K562 (cell line): ENCODE data around the gene SDK1. TPM values are rescaled to one million over a fixed set of nuclear protein-coding genes. Genes with fewer than 3 reads are reported as not detected.

Experiments
- ATAC-seq: fragments of 200-7000 bp; cut with Tn5 transposase; 3 replicates; pipeline ENCODE4 v1.9.1; 2020; ENCODE audit warnings: moderate library complexity
- BruUV-seq: library from RNA; stranded (reverse); fragments of 400-500 nt; replicated peaks from 2 replicates; lab custom pipeline; 2021; lab: Mats Ljungman, UMichigan
- CTCF ChIA-PET: fragments of 300-600 bp; formaldehyde crosslinking; extraction: SDS; loops from one replicate; lab custom pipeline; 2021; ENCODE audit warnings: low intra/inter-chr PET ratio; lab: Yijun Ruan, JAX
- POLR2A ChIA-PET: fragments of 300-600, 350-650 bp; sonication (Branson Sonifier 250); formaldehyde crosslinking; extraction: SDS; loops from one replicate; lab custom pipeline; 2021; ENCODE audit warnings: antibody characterized with exemption, inconsistent platforms; lab: Yijun Ruan, JAX
- DNase-seq, 4 experiments: peaks; one replicate each; pipeline versions ENCODE4 v3.0.0 to v3.0.0-alpha.2; 2011 to 2018; ENCODE audit warnings: low spot score in 3 of 4, mixed read lengths in 3 of 4; ENCODE audit errors: extremely low read depth in 1 of 4
- FAIRE-seq: peaks from 2 replicates; lab custom pipeline; 2011; peaks lifted over from hg19 to GRCh38; lab: Jason Lieb, UNC
- H2AFZ ChIP-seq: 2 replicates; pipeline ENCODE4 v1.6.0; 2011; ENCODE audit warnings: low read depth, low read length, control low read depth, inconsistent platforms
- H3K27ac ChIP-seq: fragments of 200-600 bp; 3 replicates; pipeline ENCODE4 v1.8.0; 2011; ENCODE audit warnings: low read depth, mild to moderate bottlenecking, control low read depth, inconsistent platforms, low read length, moderate library complexity, mixed read lengths; ENCODE audit errors: extremely low read depth
- H3K27me3 ChIP-seq, 2 experiments: fragments of 300-600 bp in 1 of 2; 2 replicates in 1 of 2; 3 replicates in 1 of 2; pipeline versions ENCODE4 v1.6.0 to v1.8.0; 2011; ENCODE audit warnings: inconsistent platforms in 2 of 2, low read length in 2 of 2, mild to moderate bottlenecking in 1 of 2, mixed read lengths in 1 of 2, moderate library complexity in 1 of 2; ENCODE audit not compliant: control insufficient read depth in 2 of 2, insufficient read depth in 2 of 2
- H3K36me3 ChIP-seq: fragments of 300-600 bp; 3 replicates; pipeline ENCODE4 v1.8.0; 2011; ENCODE audit warnings: mild to moderate bottlenecking, low read length, inconsistent platforms; ENCODE audit not compliant: control insufficient read depth, insufficient read depth
- H3K4me1 ChIP-seq, 2 experiments: fragments of 200-600 bp in 1 of 2; replicated peaks in 1 of 2; 2 replicates in 1 of 2; 3 replicates in 1 of 2; pipeline versions ENCODE4 v1.5.1 to v1.8.0; 2011; ENCODE audit warnings: inconsistent platforms in 2 of 2, low read length in 2 of 2, mild to moderate bottlenecking in 1 of 2, mixed read lengths in 1 of 2, moderate library complexity in 1 of 2; ENCODE audit not compliant: control insufficient read depth in 2 of 2, insufficient read depth in 2 of 2
- H3K4me2 ChIP-seq: 2 replicates; pipeline ENCODE4 v1.6.1; 2011; ENCODE audit warnings: low read length, control low read depth, inconsistent platforms, mixed read lengths; ENCODE audit not compliant: insufficient read depth
- H3K4me3 ChIP-seq: fragments of 200-600 bp; sonication (generic), shearing (Covaris generic); 2 replicates; pipeline ENCODE4 v1.5.1; 2016; ENCODE audit warnings: control low read depth, inconsistent platforms
- H3K79me2 ChIP-seq: fragments of 200-600 bp; 3 replicates; pipeline ENCODE4 v1.8.0; 2011; ENCODE audit warnings: low read length, inconsistent platforms; ENCODE audit not compliant: control insufficient read depth, insufficient read depth
- H3K9ac ChIP-seq, 2 experiments: 2 replicates each; pipeline versions ENCODE4 v1.6.0 to v1.6.1; 2011; ENCODE audit warnings: low read depth in 2 of 2, low read length in 2 of 2, control low read depth in 1 of 2, inconsistent platforms in 1 of 2, mild to moderate bottlenecking in 1 of 2, mixed read lengths in 1 of 2; ENCODE audit not compliant: insufficient read depth in 1 of 2
- H3K9me1 ChIP-seq: one replicate; pipeline ENCODE4 v1.6.0; 2011; ENCODE audit warnings: inconsistent platforms, mild to moderate bottlenecking, low read length, moderate library complexity; ENCODE audit not compliant: control insufficient read depth, insufficient read depth
- H3K9me3 ChIP-seq: replicated peaks from 2 replicates; pipeline ENCODE4 v1.5.1; 2011; ENCODE audit warnings: low read depth, low read length, inconsistent platforms; ENCODE audit not compliant: control insufficient read depth, insufficient read depth
- H4K20me1 ChIP-seq: replicated peaks from 2 replicates; pipeline ENCODE4 v1.6.1; 2011; ENCODE audit warnings: low read length, inconsistent platforms, mixed read lengths; ENCODE audit not compliant: control insufficient read depth, insufficient read depth
- FOS ChIP-seq: IDR thresholded peaks from 3 replicates; pipeline ENCODE4 v1.6.1; 2011; ENCODE audit not compliant: insufficient read length; ENCODE audit errors: extremely low read depth
- PYGO2 ChIP-seq: fragments of 450-650 bp; IDR thresholded peaks from 2 replicates; pipeline ENCODE4 v1.6.1; 2016; ENCODE audit warnings: mild to moderate bottlenecking, missing genetic modification characterization, moderate library complexity, missing compliant biosample characterization
- THRAP3 ChIP-seq: fragments of 450-650 bp; IDR thresholded peaks from 2 replicates; pipeline ENCODE4 v1.6.1; 2016; ENCODE audit warnings: mild to moderate bottlenecking, inconsistent platforms, borderline replicate concordance
- WGBS: fragments of 100-300 bp; shearing (Covaris generic); methylation state at CpG from one replicate; pipeline ENCODE4 v1.1.6; 2016; ENCODE audit warnings: low coverage, mixed read lengths; ENCODE audit not compliant: insufficient coverage; ENCODE audit errors: missing lambda C conversion rate; 5-methylcytosine and 5-hydroxymethylcytosine counted together
- in situ Hi-C: fragments of 300-500 bp; cut with MboI; formaldehyde crosslinking; loops from 4 replicates; pipeline ENCODE4 v1.15.0; 2018; ENCODE audit warnings: inconsistent platforms, mixed read lengths
- intact Hi-C: fragments of 100-400 bp; cut with micrococcal nuclease; formaldehyde crosslinking; loops from 2 replicates; pipeline ENCODE4 v1.14.2; 2022
- polyA plus RNA-seq, 8 experiments: library from polyadenylated mRNA; depleted of rRNA in 4 of 8; stranded (reverse) in 5 of 8; unstranded in 3 of 8; fragments of >200 nt; fragmentation: Nextera tagmentation in 2 of 8; fragmentation: Illumina TruSeq in 1 of 8; extraction: Ambion mirVana in 2 of 8; extraction: Trizol in 1 of 8; gene quantifications; 2 replicates each; pipeline versions ENCODE4 v1.2.1 to v1.2.3, GENCODE V29; 2011 to 2014; ENCODE audit warnings: inconsistent platforms in 1 of 8, missing spikeins in 1 of 8
- total RNA-seq, 7 experiments: library from RNA; depleted of rRNA in 6 of 7; stranded (reverse); fragments of >200 nt in 6 of 7; fragmentation: Illumina TruSeq in 2 of 7; extraction: Trizol in 2 of 7; gene quantifications; 2 replicates each; pipeline versions ENCODE4 v1.2.1 to v1.2.3, GENCODE V29; 2011 to 2021; ENCODE audit warnings: low replicate concordance in 1 of 7
- TF ChIP-seq, protein P1 (sequence below): fragments of 450-650 bp; IDR thresholded peaks from 2 replicates; pipeline ENCODE4 v1.6.1; 2016
- TF ChIP-seq, protein P2 (sequence below): fragments of 250-450 bp; sonication (Bioruptor Pico); IDR thresholded peaks from 2 replicates; pipeline ENCODE4 v1.4.0; 2020; ENCODE audit warnings: mild to moderate bottlenecking, moderate library complexity
- TF ChIP-seq, protein P3 (sequence below): sonication (generic); formaldehyde crosslinking; IDR thresholded peaks from 2 replicates; pipeline ENCODE4 v1.8.1; 2023; ENCODE audit warnings: missing genetic modification reagents, mild to moderate bottlenecking, borderline replicate concordance

Gene SDK1
- total and polyA plus RNA-seq, 9 of the 15 experiments (the other 6 are each of a cell fraction or from before 2014, with no cell fraction given) = 0.16 TPM; not detected in 8

DNA sequence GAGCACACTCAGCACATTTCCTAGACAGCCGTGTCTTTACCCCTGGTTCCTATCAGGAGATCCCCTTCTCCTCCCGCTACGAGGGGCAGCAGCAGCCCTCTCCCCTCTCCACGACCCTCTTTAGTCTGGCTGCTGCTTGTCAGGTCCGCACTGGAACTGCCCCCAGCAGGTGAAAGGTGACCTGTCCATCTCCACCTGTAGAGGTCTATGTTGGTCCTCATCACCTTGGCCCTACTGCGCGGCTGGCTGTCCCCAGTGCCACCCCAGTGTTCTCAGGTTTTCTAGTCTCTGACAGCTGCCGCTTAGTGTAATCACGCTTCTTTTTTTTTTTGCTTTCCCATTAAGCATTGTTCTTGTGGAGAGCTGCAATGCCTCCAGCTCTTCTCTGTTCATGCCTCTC lies 545.7 kb downstream of the SDK1 start:
- no peak overlapping the region for H3K4me3 ChIP-seq
- no peak overlapping the region for H3K9ac ChIP-seq
- no peak for FAIRE-seq
- in situ Hi-C loops = no loop called here
- no peak overlapping the region for H3K4me2 ChIP-seq
- no peaks in the 10 kb centered on the region for H3K79me2 ChIP-seq
- H3K9me1 ChIP-seq = no peaks in the 10 kb centered on the region
- DNase-seq = no peak
- TF ChIP-seq, protein P1, sequence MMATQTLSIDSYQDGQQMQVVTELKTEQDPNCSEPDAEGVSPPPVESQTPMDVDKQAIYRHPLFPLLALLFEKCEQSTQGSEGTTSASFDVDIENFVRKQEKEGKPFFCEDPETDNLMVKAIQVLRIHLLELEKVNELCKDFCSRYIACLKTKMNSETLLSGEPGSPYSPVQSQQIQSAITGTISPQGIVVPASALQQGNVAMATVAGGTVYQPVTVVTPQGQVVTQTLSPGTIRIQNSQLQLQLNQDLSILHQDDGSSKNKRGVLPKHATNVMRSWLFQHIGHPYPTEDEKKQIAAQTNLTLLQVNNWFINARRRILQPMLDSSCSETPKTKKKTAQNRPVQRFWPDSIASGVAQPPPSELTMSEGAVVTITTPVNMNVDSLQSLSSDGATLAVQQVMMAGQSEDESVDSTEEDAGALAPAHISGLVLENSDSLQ = no peak
- TF ChIP-seq PYGO2 (tag) (no peak), THRAP3 (no peak), FOS (no peak)
- TF ChIP-seq, protein P2, sequence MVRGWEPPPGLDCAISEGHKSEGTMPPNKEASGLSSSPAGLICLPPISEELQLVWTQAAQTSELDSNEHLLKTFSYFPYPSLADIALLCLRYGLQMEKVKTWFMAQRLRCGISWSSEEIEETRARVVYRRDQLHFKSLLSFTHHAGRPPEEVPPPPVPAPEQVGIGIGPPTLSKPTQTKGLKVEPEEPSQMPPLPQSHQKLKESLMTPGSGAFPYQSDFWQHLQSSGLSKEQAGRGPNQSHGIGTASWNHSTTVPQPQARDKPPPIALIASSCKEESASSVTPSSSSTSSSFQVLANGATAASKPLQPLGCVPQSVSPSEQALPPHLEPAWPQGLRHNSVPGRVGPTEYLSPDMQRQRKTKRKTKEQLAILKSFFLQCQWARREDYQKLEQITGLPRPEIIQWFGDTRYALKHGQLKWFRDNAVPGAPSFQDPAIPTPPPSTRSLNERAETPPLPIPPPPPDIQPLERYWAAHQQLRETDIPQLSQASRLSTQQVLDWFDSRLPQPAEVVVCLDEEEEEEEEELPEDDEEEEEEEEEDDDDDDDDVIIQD (CRISPR knock-in tag) = no peak
- TF ChIP-seq, protein P3, sequence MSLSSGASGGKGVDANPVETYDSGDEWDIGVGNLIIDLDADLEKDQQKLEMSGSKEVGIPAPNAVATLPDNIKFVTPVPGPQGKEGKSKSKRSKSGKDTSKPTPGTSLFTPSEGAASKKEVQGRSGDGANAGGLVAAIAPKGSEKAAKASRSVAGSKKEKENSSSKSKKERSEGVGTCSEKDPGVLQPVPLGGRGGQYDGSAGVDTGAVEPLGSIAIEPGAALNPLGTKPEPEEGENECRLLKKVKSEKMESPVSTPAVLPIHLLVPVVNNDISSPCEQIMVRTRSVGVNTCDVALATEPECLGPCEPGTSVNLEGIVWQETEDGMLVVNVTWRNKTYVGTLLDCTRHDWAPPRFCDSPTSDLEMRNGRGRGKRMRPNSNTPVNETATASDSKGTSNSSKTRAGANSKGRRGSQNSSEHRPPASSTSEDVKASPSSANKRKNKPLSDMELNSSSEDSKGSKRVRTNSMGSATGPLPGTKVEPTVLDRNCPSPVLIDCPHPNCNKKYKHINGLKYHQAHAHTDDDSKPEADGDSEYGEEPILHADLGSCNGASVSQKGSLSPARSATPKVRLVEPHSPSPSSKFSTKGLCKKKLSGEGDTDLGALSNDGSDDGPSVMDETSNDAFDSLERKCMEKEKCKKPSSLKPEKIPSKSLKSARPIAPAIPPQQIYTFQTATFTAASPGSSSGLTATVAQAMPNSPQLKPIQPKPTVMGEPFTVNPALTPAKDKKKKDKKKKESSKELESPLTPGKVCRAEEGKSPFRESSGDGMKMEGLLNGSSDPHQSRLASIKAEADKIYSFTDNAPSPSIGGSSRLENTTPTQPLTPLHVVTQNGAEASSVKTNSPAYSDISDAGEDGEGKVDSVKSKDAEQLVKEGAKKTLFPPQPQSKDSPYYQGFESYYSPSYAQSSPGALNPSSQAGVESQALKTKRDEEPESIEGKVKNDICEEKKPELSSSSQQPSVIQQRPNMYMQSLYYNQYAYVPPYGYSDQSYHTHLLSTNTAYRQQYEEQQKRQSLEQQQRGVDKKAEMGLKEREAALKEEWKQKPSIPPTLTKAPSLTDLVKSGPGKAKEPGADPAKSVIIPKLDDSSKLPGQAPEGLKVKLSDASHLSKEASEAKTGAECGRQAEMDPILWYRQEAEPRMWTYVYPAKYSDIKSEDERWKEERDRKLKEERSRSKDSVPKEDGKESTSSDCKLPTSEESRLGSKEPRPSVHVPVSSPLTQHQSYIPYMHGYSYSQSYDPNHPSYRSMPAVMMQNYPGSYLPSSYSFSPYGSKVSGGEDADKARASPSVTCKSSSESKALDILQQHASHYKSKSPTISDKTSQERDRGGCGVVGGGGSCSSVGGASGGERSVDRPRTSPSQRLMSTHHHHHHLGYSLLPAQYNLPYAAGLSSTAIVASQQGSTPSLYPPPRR = no peak
- TF ChIP-seq, all 486 proteins: peak for 0
- ATAC-seq = no peak
- H2AFZ ChIP-seq = no peak overlapping the region
- H3K9me3 ChIP-seq = no peaks in the 10 kb centered on the region
- peaks cover 6 to 38% of the 10 kb centered on the region in 2 experiments; a peak in 4 of 5 replicates for H3K27me3 ChIP-seq
- H3K4me1 ChIP-seq = no peaks in the 10 kb centered on the region
- no TSS peak for BruUV-seq
- no peak overlapping the region for H3K27ac ChIP-seq
- intact Hi-C loops = no loop called here
- no peaks in the 10 kb centered on the region for H3K36me3 ChIP-seq
- POLR2A ChIA-PET = no interaction called here
- no peaks in the 10 kb centered on the region for H4K20me1 ChIP-seq
- 0% methylated on average over 8 of the region's 9 CpGs for WGBS
- CTCF ChIA-PET = no interaction called here
